SK-N-SH (cell line): Measurements from ENCODE around the gene TANC2.

ENCODE experiments used
- CTCF ChIP-seq: fragments of 200-600 bp; sonication (generic); IDR thresholded peaks from 2 replicates; pipeline ENCODE4 v1.6.1; 2017; ENCODE audit warnings: antibody characterized with exemption, mild to moderate bottlenecking, moderate library complexity
- EZH2phosphoT487 ChIP-seq: fragments of 200-600 bp; sonication (generic); IDR thresholded peaks from 2 replicates; pipeline ENCODE4 v1.6.1; 2017; ENCODE audit warnings: low read depth, mixed run types, mild to moderate bottlenecking, antibody characterized with exemption, moderate library complexity, borderline replicate concordance
- JUND ChIP-seq: IDR thresholded peaks from 2 replicates; pipeline ENCODE4 v1.4.0; 2012
- MAX ChIP-seq: IDR thresholded peaks from 2 replicates; pipeline ENCODE4 v1.4.0; 2012; ENCODE audit warnings: low read depth
- MXI1 ChIP-seq: IDR thresholded peaks from 2 replicates; pipeline ENCODE4 v1.6.1; 2012; ENCODE audit warnings: mild to moderate bottlenecking, low read depth, low read length, improper control_type of control experiment

GRCh38 chr17:62996221-62996620 lies 30.2 kb downstream of the TANC2 start:
- TF ChIP-seq CTCF (no peak), MXI1 (no peak), MAX (no peak), JUND (no peak), EZH2phosphoT487 (no peak)
